ENCODE data around the gene DENND2D.
A peak's percentile ranks its signal among the peaks of the same experiment; 100 is the strongest.

The DENND2D gene

GRCh38 chr1:111164151-111164550 is 36.3 kb downstream of the DENND2D start:
- DNase-seq: no peak

- no peak for DNase-seq
Observed at GRCh38 chr1:111163363-111163762, 37.1 kb downstream of the DENND2D start.

- no peak for DNase-seq
Observed at GRCh38 chr1:111162488-111162880, 38.0 kb downstream of the DENND2D start.

- no peak for DNase-seq
Observed at GRCh38 chr1:111161843-111162487, 38.5 kb downstream of the DENND2D start.

DNA sequence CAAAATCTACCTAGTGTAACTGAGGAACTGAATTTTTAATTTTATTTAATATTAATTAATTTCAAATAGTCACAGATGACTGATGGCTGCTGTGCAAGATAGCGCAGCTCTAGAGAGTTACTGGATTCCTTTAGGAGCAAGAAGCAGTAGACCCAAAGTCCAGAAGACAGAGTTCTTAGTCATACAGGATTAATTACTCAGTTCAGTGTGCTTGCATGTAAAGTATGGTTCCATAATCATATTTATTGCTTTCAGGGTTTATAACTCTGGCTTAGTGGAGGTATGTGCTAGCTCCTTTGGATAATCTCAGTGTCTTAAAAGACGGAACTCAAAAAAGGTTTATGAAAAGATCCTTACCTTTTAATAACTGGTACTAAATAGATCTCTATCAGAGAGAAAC is 43.0 kb downstream of the DENND2D start:
- DNase-seq: no peak

DNA sequence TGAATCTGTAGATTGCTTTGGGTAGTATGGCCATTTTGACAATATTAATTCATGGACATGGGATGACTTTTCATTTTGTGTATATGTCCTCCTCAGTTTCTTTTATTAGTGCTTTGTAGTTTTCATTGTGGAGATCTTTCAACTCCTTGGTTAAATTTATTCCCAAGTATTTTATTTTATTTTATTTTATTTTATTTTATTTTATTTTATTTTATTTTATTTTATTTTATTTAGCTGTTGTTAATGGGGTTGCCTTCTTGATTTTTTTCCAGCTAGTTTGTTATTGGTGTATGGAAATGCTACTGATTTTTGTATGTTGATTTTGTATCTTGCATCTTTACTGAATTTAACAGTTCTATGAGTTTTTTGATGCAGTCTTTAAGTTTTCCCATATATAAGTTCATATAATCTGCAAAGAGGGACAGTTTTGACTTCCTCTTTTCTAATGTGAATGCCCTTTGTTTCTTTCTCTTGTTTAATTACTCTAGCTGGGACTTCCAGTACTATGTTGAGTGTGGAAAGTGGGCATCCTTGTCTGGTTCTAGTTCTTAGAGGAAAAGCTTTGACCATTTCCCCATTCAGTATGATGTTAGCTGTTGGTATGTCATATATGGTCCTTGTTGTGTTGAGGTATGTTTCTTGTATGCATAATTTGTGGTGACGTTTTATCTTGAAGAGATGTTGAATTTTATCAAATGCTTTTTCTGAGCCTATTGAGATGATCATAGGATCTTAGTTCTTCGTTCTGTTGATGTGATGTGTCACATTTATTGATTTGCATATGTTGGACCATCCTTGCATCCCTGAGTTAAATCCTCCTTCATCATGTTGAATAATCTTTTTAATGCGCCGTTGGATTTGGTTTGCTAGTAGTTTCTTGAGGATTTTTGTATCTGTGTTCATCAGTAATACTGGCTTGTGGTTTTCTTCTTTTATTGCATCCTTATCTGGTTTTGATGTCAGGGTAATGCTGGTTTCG is 46.1 kb downstream of the DENND2D start:
- DNase-seq: no peak

GRCh38 chr1:111151838-111152237 is 48.6 kb downstream of the DENND2D start:
- DNase-seq: no peak

DNA sequence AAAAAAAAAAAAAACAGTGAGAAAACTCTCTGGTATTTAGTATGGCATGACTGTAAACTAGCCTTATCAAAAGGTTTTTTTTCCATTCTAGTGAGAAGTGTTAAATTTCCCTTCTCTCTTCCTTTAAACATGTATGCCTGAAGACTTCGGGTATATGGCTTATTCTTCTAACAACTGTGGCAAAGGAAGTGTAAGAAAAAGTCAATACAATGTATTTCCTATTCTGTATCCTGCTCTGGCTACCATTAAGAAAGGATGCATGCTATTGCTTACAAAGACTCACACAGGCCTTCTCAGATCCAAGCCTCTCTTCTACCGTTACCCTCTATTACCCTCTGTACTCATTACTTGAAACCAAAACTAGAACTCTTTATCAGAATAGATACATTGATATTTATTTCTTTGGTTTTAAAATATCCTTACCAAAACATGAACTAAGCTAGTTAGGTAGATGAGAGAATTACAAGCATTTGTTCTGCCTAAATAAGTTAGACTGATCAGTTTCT is 52.0 kb downstream of the DENND2D start:
- DNase-seq: no peak

GRCh38 chr1:111147948-111148347 is 52.5 kb downstream of the DENND2D start:
- no peak for DNase-seq

- no peak for DNase-seq
Observed at GRCh38 chr1:111145963-111146768, 54.3 kb downstream of the DENND2D start.

- DNase-seq: no peak
Observed at GRCh38 chr1:111145542-111145941, 54.9 kb downstream of the DENND2D start.

DNA sequence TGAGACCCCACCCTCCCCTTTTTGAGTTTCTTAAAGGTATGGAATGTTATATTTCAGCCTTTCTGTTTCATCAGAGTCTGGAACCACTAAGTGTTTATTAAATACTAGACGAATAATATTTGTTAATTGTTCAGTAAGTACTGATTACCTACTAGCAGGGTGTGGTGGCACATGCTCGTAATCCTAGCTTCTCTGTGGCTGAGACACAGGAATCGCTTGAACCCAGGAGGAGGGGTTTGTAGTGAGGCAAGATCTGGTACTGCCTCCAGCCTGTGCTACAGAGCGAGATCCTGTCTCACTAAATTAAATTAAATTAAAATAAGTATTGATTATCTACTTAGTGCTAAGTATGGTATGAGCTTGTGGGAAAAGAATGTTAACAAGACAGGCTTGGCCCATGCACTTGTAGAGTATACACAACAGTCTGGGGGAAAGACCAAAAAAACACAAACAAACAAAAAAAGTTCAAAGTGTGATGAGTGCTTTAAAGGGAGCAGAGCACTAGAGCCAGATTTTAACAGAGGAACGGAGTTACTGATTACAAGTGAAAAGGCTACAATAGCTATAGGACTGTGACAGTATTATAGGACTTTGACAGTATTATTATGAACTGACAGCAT is 58.0 kb downstream of the DENND2D start:
- DNase-seq: no peak

DNA sequence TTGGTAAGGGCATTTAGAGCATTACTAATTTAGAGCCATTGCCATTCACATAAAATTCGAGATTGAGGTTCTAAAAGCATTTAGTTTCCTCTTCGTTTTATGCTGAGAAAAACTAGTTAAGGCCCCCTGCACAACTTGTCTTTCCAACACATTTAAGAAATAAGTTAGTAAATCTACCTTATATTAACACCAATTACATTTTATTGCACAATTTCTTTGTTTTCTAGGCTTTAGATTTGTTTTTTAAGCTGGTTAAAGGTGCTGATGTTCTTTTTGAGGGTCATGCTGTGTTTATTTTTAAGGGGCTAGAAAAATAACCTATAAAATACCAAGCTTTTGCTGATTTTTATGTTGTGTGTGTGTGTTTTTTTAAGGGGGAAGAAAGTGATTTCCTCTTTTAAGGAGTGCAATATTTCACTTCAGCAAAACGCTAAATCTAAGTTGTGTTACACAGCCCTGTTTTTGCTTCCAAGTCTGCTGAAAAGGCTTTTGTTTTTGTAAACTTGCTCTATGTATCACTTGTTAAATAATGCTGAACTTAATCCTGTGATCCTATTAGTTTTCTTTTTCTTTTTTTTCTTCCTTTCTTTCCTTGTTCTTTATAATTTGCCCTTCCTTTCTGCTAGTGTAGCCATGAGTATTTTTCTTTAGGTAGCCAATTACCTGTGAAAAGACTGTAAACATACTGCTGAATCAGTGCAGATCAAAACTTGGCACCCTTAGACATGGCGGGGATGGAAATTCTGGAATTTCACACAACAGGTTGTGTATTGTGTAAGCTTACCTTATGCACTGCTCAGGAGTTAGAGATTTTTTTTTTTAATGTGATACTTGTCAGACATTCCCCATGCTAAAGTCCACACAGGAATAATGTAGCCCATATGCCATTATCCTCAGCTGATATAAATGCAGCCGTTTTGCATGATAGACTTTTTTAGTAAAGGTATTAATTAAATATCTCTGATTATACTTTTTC is 58.9 kb downstream of the DENND2D start:
- DNase-seq: no peak

GRCh38 chr1:111140680-111140967 is 59.8 kb downstream of the DENND2D start:
- DNase-seq: no peak

DNA sequence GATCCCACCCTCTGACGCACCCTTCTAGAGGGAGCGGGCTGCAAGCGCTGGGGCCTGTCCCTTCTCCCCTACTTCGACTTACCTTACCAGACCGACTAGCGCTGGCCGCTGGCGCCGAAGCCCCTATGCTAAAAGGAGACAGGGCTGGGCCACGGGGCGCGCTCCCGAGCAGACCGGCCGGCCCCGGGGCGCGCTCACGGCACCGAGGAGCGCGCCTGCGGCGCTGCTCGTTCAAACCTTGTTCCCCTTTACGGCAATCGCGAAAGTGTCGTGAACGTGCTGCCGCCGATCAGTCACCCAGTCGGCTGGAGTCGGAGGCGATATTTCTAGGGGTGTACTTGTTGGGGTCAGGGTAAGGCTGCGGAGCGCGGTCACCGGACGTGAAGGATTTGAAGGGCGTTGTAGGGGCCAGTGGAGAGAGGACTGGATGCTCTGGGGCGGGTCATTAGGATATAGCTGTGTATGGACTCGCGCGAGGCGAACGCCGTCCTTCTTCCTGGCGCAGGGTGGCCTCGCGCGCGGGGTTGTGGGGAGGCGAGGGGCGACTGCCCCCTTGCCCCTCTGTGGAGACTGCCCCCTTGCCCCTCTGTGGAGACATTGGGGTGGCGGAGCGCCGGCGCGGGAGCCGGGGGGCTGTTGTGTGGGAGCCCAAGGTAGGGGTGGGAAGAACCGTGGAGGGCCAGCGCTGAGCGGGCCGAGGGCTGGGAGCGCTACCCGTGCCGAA is 60.3 kb downstream of the DENND2D start, which contains the start of the genes CEPT1 and DRAM2:
CEPT1 (plus strand) TSS at position 268 of the 724 bp plus-strand sequence. CDS start 7,492 bp downstream, outside the sequence.
DRAM2 (minus strand) TSS at position 138 of the 724 bp plus-strand sequence. CDS start 8,539 bp downstream, outside the sequence.
- peak; percentile 95 for DNase-seq

GRCh38 chr1:111139324-111139955 is 61.0 kb downstream of the DENND2D start:
- DNase-seq: no peak
